Esophagus squamous epithelium (tissue), 5 donors: ENCODE measurements around the gene KANK4. TPM values are rescaled to one million over a fixed set of nuclear protein-coding genes. Genes with fewer than 3 reads are reported as not detected.

ENCODE experiments used
- DNase-seq: peaks from one replicate; lab custom pipeline; 2025; lab: John Stamatoyannopoulos, UW
- H3K27ac ChIP-seq, 4 donors: fragments of 200-600 bp; sonication (generic); one replicate each; pipeline ENCODE4 v1.5.1; 2016 to 2019; ENCODE audit warnings: mild to moderate bottlenecking in 1 of 4
- H3K27me3 ChIP-seq, 4 donors: fragments of 200-600 bp; sonication (generic); 1 replicate in 3 of 4; 2 replicates in 1 of 4; pipeline versions ENCODE4 v1.5.1 to v1.6.0; 2017 to 2021; ENCODE audit warnings: antibody characterized with exemption in 1 of 4
- H3K36me3 ChIP-seq, 3 donors: fragments of 200-600 bp; sonication (generic); one replicate each; pipeline ENCODE4 v1.5.1; 2016 to 2019
- H3K4me1 ChIP-seq, 3 donors: fragments of 200-600 bp; sonication (generic); one replicate each; pipeline ENCODE4 v1.5.1; 2017 to 2019
- H3K4me3 ChIP-seq, 4 donors: fragments of 200-600 bp; sonication (generic); 1 replicate in 3 of 4; 2 replicates in 1 of 4; pipeline ENCODE4 v1.5.1; 2016 to 2019; ENCODE audit warnings: mild to moderate bottlenecking in 2 of 4, moderate library complexity in 1 of 4
- H3K9me3 ChIP-seq, 3 donors: fragments of 200-600 bp; sonication (generic); one replicate each; pipeline ENCODE4 v1.5.1; 2016 to 2019
- POLR2A ChIP-seq, 4 donors: fragments of 450-650 bp; IDR thresholded peaks; one replicate each; pipeline ENCODE4 v1.6.1; 2017; ENCODE audit warnings: antibody characterized with exemption in 4 of 4, mild to moderate bottlenecking in 4 of 4, moderate library complexity in 3 of 4
- WGBS, 2 donors: methylation state at CpG; one replicate each; pipeline ENCODE4 v1.1.5; 2018; 5-methylcytosine and 5-hydroxymethylcytosine counted together
- intact Hi-C: fragments of 100-400 bp; cut with DNase I; formaldehyde crosslinking; loops from one replicate; pipeline ENCODE4 v1.15.0; 2022
- small RNA-seq, 4 donors: library from RNA; depleted of rRNA; stranded (forward); fragments of <200 nt; gene quantifications; one replicate each; pipeline ENCODE3, GENCODE V24; 2016
- total RNA-seq, 4 donors: library from RNA; depleted of rRNA; stranded (reverse); fragments of >200 nt; gene quantifications; one replicate each; pipeline ENCODE4 v1.1.0, GENCODE V29; 2016
- TF ChIP-seq, protein P1 (sequence below), 6 experiments: fragments of 450-650 bp in 4 of 6; fragments of 200-600 bp in 2 of 6; sonication (generic) in 2 of 6; IDR thresholded peaks; one replicate each; pipeline ENCODE4 v1.5.1; 2016 to 2019; ENCODE audit warnings: antibody characterized with exemption in 6 of 6, mild to moderate bottlenecking in 4 of 6, moderate library complexity in 4 of 6
- donor health status: DM: yes; HTN: yes; CAD: no.

KANK4 gene
- total RNA-seq, 4 donors from 2014 or later, result 0.19 TPM; not detected in 3

DNA sequence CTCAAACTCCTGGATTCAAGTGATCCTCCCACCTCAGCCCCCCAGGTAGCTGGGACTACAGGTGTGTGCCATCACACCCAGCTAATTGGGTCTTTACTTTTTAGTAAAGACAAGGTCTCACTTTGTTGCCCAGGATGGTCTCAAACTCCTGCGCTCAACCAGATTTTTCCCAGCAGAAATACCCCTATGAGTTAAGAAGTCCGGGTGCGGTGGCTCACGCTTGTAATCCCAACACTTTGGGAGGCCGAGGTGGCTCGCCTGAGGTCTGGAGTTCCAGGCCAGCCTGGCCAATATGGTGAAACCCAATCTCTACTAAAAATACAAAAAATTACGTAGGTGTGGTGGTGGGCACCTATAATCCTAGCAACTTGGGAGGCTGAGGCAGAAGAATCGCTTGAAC, 131.1 kb downstream of the KANK4 start:
- 95 to 98% methylated on average over 4 to 8 of the region's 8 CpGs for WGBS, 2 donors
- H3K9me3 ChIP-seq, result no peaks in the 10 kb centered on the region
- intact Hi-C loops, result no loop called here
- no peaks in the 10 kb centered on the region for H3K36me3 ChIP-seq
- H3K4me3 ChIP-seq, result no peak overlapping the region
- DNase-seq, result no peak
- no peak overlapping the region for H3K27ac ChIP-seq
- no peaks in the 10 kb centered on the region for H3K4me1 ChIP-seq
- H3K27me3 ChIP-seq, result peaks cover 0 to 3% (median 0%) of the 10 kb centered on the region in 4 donors
- no peak for TF ChIP-seq POLR2A (IDR thresholded peaks at IDR 0.05)
- TF ChIP-seq, protein P1, sequence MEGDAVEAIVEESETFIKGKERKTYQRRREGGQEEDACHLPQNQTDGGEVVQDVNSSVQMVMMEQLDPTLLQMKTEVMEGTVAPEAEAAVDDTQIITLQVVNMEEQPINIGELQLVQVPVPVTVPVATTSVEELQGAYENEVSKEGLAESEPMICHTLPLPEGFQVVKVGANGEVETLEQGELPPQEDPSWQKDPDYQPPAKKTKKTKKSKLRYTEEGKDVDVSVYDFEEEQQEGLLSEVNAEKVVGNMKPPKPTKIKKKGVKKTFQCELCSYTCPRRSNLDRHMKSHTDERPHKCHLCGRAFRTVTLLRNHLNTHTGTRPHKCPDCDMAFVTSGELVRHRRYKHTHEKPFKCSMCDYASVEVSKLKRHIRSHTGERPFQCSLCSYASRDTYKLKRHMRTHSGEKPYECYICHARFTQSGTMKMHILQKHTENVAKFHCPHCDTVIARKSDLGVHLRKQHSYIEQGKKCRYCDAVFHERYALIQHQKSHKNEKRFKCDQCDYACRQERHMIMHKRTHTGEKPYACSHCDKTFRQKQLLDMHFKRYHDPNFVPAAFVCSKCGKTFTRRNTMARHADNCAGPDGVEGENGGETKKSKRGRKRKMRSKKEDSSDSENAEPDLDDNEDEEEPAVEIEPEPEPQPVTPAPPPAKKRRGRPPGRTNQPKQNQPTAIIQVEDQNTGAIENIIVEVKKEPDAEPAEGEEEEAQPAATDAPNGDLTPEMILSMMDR (IDR thresholded peaks at IDR 0.05), result no peak

DNA sequence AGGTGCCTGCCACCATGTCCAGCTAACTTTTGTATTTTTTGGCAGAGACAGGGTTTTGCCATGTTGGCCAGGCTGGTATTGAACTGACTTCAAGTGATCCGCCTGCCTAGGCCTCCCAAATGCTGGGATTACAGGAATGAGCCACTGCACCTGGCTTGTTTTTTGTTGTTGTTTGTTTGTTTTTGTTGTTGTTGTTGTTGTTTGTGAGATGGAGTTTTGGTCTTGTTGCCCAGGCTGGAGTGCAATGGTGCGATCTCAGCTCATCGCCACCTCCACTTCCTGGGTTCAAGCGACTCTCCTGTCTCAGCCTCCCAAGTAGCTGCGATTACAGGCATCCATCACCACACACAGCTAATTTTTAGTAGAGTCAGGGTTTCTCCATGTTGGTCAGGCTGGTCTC, 131.7 kb downstream of the KANK4 start:
- intact Hi-C loops, result no loop called here
- TF ChIP-seq POLR2A (IDR thresholded peaks at IDR 0.05), result no peak
- Histone ChIP-seq H3K36me3 (no peaks in the 10 kb centered on the region), H3K27ac (no peak overlapping the region), H3K27me3 (no peaks in the 10 kb centered on the region), H3K4me3 (no peak overlapping the region), H3K9me3 (no peaks in the 10 kb centered on the region), H3K4me1 (no peaks in the 10 kb centered on the region)
- 89 to 100% methylated on average over 3 to 5 of the region's 5 CpGs for WGBS, 2 donors
- no peak for DNase-seq

Small RNAs within 50 kb of the gene (small RNA-seq; reads per million reads assigned to genes)
- gene RNU6-371P, result 0 reads per million in 4 donors

Other genes starting within 250 kb of the KANK4 start
- under 1 TPM in 2 of 4 donors, not detected in 2; under 0.01 to 0.08 TPM for gene L1TD1, start 124.6 kb downstream of the KANK4 start, total RNA-seq
- 10 to 100 TPM; 14.6 to 31.3 (median 24.7) TPM for gene USP1, start 117.6 kb upstream of the KANK4 start, total RNA-seq